Measurements from ENCODE around the gene ZNF790.
"Not testable (repeated sequence)": the region's sequence is repeated elsewhere in the genome, so short reads cannot be mapped to it uniquely, and the experiment has no call there.

GRCh38 chr19:36791420-36792141 lies 46.6 kb downstream of the ZNF790 start:
- not testable (repeated sequence) for TF ChIP-seq POLR2AphosphoS5 (IDR thresholded peaks at IDR 0.05; ENCODE audit: low read depth, low read length); TCF7L2 (IDR thresholded peaks at IDR 0.05; ENCODE audit: low read depth, low read length); SIN3A (IDR thresholded peaks at IDR 0.05; ENCODE audit: borderline replicate concordance, insufficient read depth, low read depth, low read length)
- TF ChIP-seq, protein P1, sequence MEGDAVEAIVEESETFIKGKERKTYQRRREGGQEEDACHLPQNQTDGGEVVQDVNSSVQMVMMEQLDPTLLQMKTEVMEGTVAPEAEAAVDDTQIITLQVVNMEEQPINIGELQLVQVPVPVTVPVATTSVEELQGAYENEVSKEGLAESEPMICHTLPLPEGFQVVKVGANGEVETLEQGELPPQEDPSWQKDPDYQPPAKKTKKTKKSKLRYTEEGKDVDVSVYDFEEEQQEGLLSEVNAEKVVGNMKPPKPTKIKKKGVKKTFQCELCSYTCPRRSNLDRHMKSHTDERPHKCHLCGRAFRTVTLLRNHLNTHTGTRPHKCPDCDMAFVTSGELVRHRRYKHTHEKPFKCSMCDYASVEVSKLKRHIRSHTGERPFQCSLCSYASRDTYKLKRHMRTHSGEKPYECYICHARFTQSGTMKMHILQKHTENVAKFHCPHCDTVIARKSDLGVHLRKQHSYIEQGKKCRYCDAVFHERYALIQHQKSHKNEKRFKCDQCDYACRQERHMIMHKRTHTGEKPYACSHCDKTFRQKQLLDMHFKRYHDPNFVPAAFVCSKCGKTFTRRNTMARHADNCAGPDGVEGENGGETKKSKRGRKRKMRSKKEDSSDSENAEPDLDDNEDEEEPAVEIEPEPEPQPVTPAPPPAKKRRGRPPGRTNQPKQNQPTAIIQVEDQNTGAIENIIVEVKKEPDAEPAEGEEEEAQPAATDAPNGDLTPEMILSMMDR (IDR thresholded peaks at IDR 0.05): not testable (repeated sequence)
